Measurements from ENCODE around the gene RAX2. TPM values are rescaled to one million over a fixed set of nuclear protein-coding genes. Genes with fewer than 3 reads are reported as not detected.

RAX2 gene
- total RNA-seq, 1 donor from 2014 or later = not detected

DNA sequence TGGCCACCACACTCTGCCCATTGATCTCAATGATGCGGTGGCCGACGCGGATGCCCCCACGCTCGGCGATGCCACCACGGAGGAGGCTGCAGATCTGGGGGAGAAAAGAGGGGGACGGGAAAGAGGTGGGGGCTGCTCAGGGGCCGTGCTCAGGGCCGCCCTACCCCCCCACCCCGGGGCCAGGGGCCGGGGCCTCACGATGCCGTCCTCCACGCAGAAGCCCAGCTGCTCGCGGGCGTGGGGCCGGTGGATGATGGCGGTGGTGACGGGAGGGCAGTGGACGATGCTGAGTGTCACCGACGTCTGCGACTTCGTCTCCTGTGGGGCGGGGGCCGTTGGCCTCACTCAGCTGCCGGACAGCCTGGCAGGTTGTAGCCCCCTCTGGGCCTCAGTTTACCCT lies 20.8 kb downstream of the RAX2 start:
- TF ChIP-seq CTCF (IDR thresholded peaks at IDR 0.05; ENCODE audit: partially characterized antibody, unreplicated experiment) = no peak
- Mint-ChIP-seq H3K27ac (ENCODE audit: unreplicated experiment) (no peak overlapping the region), H3K4me3 (ENCODE audit: unreplicated experiment) (no peak overlapping the region), H3K36me3 (ENCODE audit: unreplicated experiment) (no peaks in the 10 kb centered on the region), H3K27me3 (ENCODE audit: unreplicated experiment) (peaks cover 3% of the 10 kb centered on the region), H3K9me3 (ENCODE audit: unreplicated experiment) (no peaks in the 10 kb centered on the region), H3K4me1 (ENCODE audit: low read depth, unreplicated experiment) (no peaks in the 10 kb centered on the region)
- DNase-seq = no peak

DNA sequence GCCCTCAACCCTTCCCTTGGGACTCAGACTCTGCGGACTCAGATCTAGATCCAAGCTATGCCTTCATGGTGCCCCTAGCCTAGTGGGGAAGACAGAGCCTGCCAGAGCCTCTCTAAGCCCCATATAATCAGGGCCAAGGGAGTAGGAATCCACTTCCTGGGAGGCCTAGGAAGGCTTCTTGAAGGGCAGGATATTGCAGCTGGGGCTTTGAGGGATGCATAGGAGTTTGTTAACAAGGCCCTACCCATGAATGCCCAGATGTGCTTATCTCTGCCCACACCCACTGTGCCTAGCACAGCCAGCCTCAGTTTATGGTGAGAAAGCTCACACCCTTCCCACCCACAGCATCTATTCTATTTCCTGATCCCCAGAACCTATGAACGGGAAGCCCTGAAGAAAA lies 21.8 kb downstream of the RAX2 start:
- Mint-ChIP-seq H3K4me3 (ENCODE audit: unreplicated experiment) (no peak overlapping the region), H3K9me3 (ENCODE audit: unreplicated experiment) (no peaks in the 10 kb centered on the region), H3K27ac (ENCODE audit: unreplicated experiment) (no peak overlapping the region)

GRCh38 chr19:3748965-3749364 lies 23.1 kb downstream of the RAX2 start:
- Mint-ChIP-seq H3K4me3 (ENCODE audit: unreplicated experiment) (no peak overlapping the region), H3K27ac (ENCODE audit: unreplicated experiment) (no peak overlapping the region), H3K9me3 (ENCODE audit: unreplicated experiment) (no peaks in the 10 kb centered on the region), H3K4me1 (ENCODE audit: low read depth, unreplicated experiment) (no peaks in the 10 kb centered on the region), H3K36me3 (ENCODE audit: unreplicated experiment) (no peaks in the 10 kb centered on the region), H3K27me3 (ENCODE audit: unreplicated experiment) (peaks cover 3% of the 10 kb centered on the region)
- TF ChIP-seq CTCF (IDR thresholded peaks at IDR 0.05; ENCODE audit: partially characterized antibody, unreplicated experiment) = no peak
- no peak for DNase-seq

More for the DNA sequence above, 21.8 kb downstream of the RAX2 start:
- Mint-ChIP-seq H3K27me3 (ENCODE audit: unreplicated experiment) (peaks cover 3% of the 10 kb centered on the region), H3K4me1 (ENCODE audit: low read depth, unreplicated experiment) (no peaks in the 10 kb centered on the region), H3K36me3 (ENCODE audit: unreplicated experiment) (no peaks in the 10 kb centered on the region)
- DNase-seq = no peak
- no peak for TF ChIP-seq CTCF (IDR thresholded peaks at IDR 0.05; ENCODE audit: partially characterized antibody, unreplicated experiment)

GRCh38 chr19:3746371-3747056 lies 25.5 kb downstream of the RAX2 start:
- H3K4me1 Mint-ChIP-seq (ENCODE audit: low read depth, unreplicated experiment) = no peaks in the 10 kb centered on the region
- no peak for TF ChIP-seq CTCF (IDR thresholded peaks at IDR 0.05; ENCODE audit: partially characterized antibody, unreplicated experiment)
- H3K27me3 Mint-ChIP-seq (ENCODE audit: unreplicated experiment) = peaks cover 3% of the 10 kb centered on the region
- no peak overlapping the region for H3K27ac Mint-ChIP-seq (ENCODE audit: unreplicated experiment)
- no peak for DNase-seq
- H3K9me3 Mint-ChIP-seq (ENCODE audit: unreplicated experiment) = no peaks in the 10 kb centered on the region
- H3K36me3 Mint-ChIP-seq (ENCODE audit: unreplicated experiment) = no peaks in the 10 kb centered on the region
- no peak overlapping the region for H3K4me3 Mint-ChIP-seq (ENCODE audit: unreplicated experiment)

GRCh38 chr19:3745363-3746045 lies 26.5 kb downstream of the RAX2 start:
- no peak for TF ChIP-seq CTCF (IDR thresholded peaks at IDR 0.05; ENCODE audit: partially characterized antibody, unreplicated experiment)

More at GRCh38 chr19:3745363-3746045, 26.5 kb downstream of the RAX2 start:
- peaks cover 3% of the 10 kb centered on the region for H3K27me3 Mint-ChIP-seq (ENCODE audit: unreplicated experiment)
- no peaks in the 10 kb centered on the region for H3K9me3 Mint-ChIP-seq (ENCODE audit: unreplicated experiment)
- no peak overlapping the region for H3K4me3 Mint-ChIP-seq (ENCODE audit: unreplicated experiment)
- H3K36me3 Mint-ChIP-seq (ENCODE audit: unreplicated experiment) = no peaks in the 10 kb centered on the region
- H3K4me1 Mint-ChIP-seq (ENCODE audit: low read depth, unreplicated experiment) = no peaks in the 10 kb centered on the region
- DNase-seq = no peak
- H3K27ac Mint-ChIP-seq (ENCODE audit: unreplicated experiment) = no peak overlapping the region

Measured in glutamatergic neuron (in vitro differentiated cells).